H1 (cell line): Measurements from ENCODE around the gene TMEM117. TPM values are rescaled to one million over a fixed set of nuclear protein-coding genes. Genes with fewer than 3 reads are reported as not detected.

Experiments
- CTCF ChIA-PET: fragments of 300-600 bp; sonication (Branson Sonifier 250); formaldehyde crosslinking; loops from one replicate; lab custom pipeline; 2021; ENCODE audit not compliant: partially characterized antibody; lab: Charles Lee
- POLR2A ChIA-PET: fragments of 300-600 bp; sonication (Branson Sonifier 250); formaldehyde crosslinking; loops from one replicate; lab custom pipeline; 2021; ENCODE audit warnings: inconsistent platforms; ENCODE audit not compliant: partially characterized antibody; lab: Charles Lee
- DNase-seq, 2 experiments: peaks; one replicate each; pipeline versions ENCODE4 v3.0.0 to v3.0.0-alpha.2; 2010 to 2022; ENCODE audit warnings: low spot score in 2 of 2, low read depth in 1 of 2, mixed read lengths in 1 of 2
- FAIRE-seq: peaks from 2 replicates; lab custom pipeline; 2011; peaks lifted over from hg19 to GRCh38; lab: Jason Lieb, UNC
- H2AFZ ChIP-seq: 2 replicates; pipeline ENCODE4 v1.8.1; 2012; ENCODE audit warnings: low read length, inconsistent platforms
- H2AK5ac ChIP-seq: 2 replicates; pipeline ENCODE4 v1.6.1; 2013; ENCODE audit warnings: low read depth, low read length
- H2BK120ac ChIP-seq: replicated peaks from 2 replicates; pipeline ENCODE3; 2013; ENCODE audit warnings: low read depth, low read length, inconsistent platforms
- H2BK12ac ChIP-seq: 2 replicates; pipeline ENCODE4 v1.6.1; 2013; ENCODE audit warnings: low read depth, low read length
- H2BK15ac ChIP-seq: 2 replicates; pipeline ENCODE4 v1.6.1; 2013; ENCODE audit warnings: low read length
- H2BK20ac ChIP-seq: 2 replicates; pipeline ENCODE4 v1.6.1; 2013; ENCODE audit warnings: low read length
- H2BK5ac ChIP-seq: 2 replicates; pipeline ENCODE4 v1.6.1; 2013; ENCODE audit warnings: low read depth, low read length
- H3K14ac ChIP-seq: 2 replicates; pipeline ENCODE4 v1.6.1; 2013; ENCODE audit warnings: inconsistent platforms; ENCODE audit not compliant: insufficient read length
- H3K18ac ChIP-seq: 2 replicates; pipeline ENCODE4 v1.6.1; 2013; ENCODE audit warnings: low read length; ENCODE audit errors: extremely low read depth
- H3K23ac ChIP-seq: 2 replicates; pipeline ENCODE4 v1.6.1; 2013; ENCODE audit warnings: inconsistent platforms; ENCODE audit not compliant: insufficient read length
- H3K23me2 ChIP-seq: 2 replicates; pipeline ENCODE4 v1.6.1; 2013; ENCODE audit warnings: low read depth, low read length
- H3K27ac ChIP-seq: 2 replicates; pipeline ENCODE4 v1.6.1; 2011; ENCODE audit warnings: low read depth, low read length, inconsistent platforms
- H3K27me3 ChIP-seq, 4 experiments: replicated peaks in 1 of 4; 1 replicate in 1 of 4; 2 replicates in 3 of 4; pipeline versions ENCODE4 v1.6.1 to v1.8.1; 2011 to 2013; ENCODE audit warnings: low read length in 3 of 4, mild to moderate bottlenecking in 3 of 4, inconsistent platforms in 2 of 4, mixed read lengths in 2 of 4, moderate library complexity in 1 of 4; ENCODE audit not compliant: control insufficient read depth in 3 of 4, insufficient read depth in 3 of 4; ENCODE audit errors: extremely low read depth in 1 of 4
- H3K36me3 ChIP-seq, 4 experiments: 2 replicates each; pipeline versions ENCODE4 v1.6.1 to v1.8.1; 2011 to 2013; ENCODE audit warnings: mild to moderate bottlenecking in 4 of 4, low read length in 3 of 4, moderate library complexity in 2 of 4, control low read depth in 1 of 4, inconsistent platforms in 1 of 4; ENCODE audit not compliant: insufficient read depth in 4 of 4, control insufficient read depth in 2 of 4
- H3K4ac ChIP-seq: replicated peaks from 2 replicates; pipeline ENCODE3; 2013; ENCODE audit warnings: low read length, low read depth, mixed read lengths, inconsistent platforms; ENCODE audit not compliant: insufficient read length
- H3K4me1 ChIP-seq, 4 experiments: replicated peaks in 1 of 4; 1 replicate in 1 of 4; 2 replicates in 3 of 4; pipeline versions ENCODE4 v1.6.1 to v1.8.1; 2011 to 2013; ENCODE audit warnings: low read length in 3 of 4, inconsistent platforms in 2 of 4, mixed read lengths in 1 of 4; ENCODE audit not compliant: insufficient read depth in 4 of 4, control insufficient read depth in 3 of 4
- H3K4me2 ChIP-seq, 2 experiments: 2 replicates each; pipeline versions ENCODE4 v1.6.1 to v1.8.1; 2011 to 2013; ENCODE audit warnings: low read depth in 2 of 2, low read length in 2 of 2, control low read depth in 1 of 2, inconsistent platforms in 1 of 2, mild to moderate bottlenecking in 1 of 2; ENCODE audit not compliant: insufficient read depth in 1 of 2
- H3K4me3 ChIP-seq, 4 experiments: fragments of 200-600, 300-600 bp in 1 of 4; sonication (generic), shearing (Covaris generic), sonication (Bioruptor Twin) in 1 of 4; 2 replicates each; pipeline versions ENCODE4 v1.5.1 to v1.8.1; 2011 to 2016; ENCODE audit warnings: low read length in 4 of 4, low read depth in 3 of 4, control low read depth in 2 of 4, inconsistent platforms in 2 of 4, mild to moderate bottlenecking in 2 of 4, mixed read lengths in 1 of 4, moderate library complexity in 1 of 4; ENCODE audit not compliant: insufficient read depth in 2 of 4; ENCODE audit errors: extremely low read depth in 1 of 4
- H3K56ac ChIP-seq: replicated peaks from 2 replicates; pipeline ENCODE3; 2013; ENCODE audit warnings: low read depth, mild to moderate bottlenecking, mixed read lengths, low read length, inconsistent platforms; ENCODE audit not compliant: insufficient read length
- H3K79me1 ChIP-seq: 2 replicates; pipeline ENCODE4 v1.6.1; 2013; ENCODE audit warnings: low read depth, low read length, control low read depth
- H3K79me2 ChIP-seq, 2 experiments: 2 replicates each; pipeline versions ENCODE4 v1.6.1 to v1.8.1; 2012 to 2013; ENCODE audit warnings: low read length in 2 of 2, mild to moderate bottlenecking in 2 of 2, inconsistent platforms in 1 of 2; ENCODE audit not compliant: insufficient read depth in 2 of 2, control insufficient read depth in 1 of 2
- H3K9ac ChIP-seq, 4 experiments: replicated peaks in 1 of 4; 1 replicate in 1 of 4; 2 replicates in 3 of 4; pipeline versions ENCODE4 v1.6.1 to v1.8.1; 2011 to 2013; ENCODE audit warnings: low read depth in 3 of 4, low read length in 3 of 4, control low read depth in 2 of 4, mild to moderate bottlenecking in 2 of 4, moderate library complexity in 2 of 4, inconsistent platforms in 1 of 4; ENCODE audit errors: extremely low read depth in 1 of 4
- H3K9me3 ChIP-seq, 2 experiments: 2 replicates each; pipeline versions ENCODE4 v1.6.1 to v1.8.1; 2012 to 2013; ENCODE audit warnings: mild to moderate bottlenecking in 2 of 2, moderate library complexity in 2 of 2, control low read depth in 1 of 2, inconsistent platforms in 1 of 2, low read depth in 1 of 2, low read length in 1 of 2, mixed read lengths in 1 of 2; ENCODE audit not compliant: insufficient read depth in 2 of 2
- H4K20me1 ChIP-seq, 2 experiments: replicated peaks in 1 of 2; 2 replicates each; pipeline versions ENCODE3 to v1.8.1; 2011 to 2013; ENCODE audit warnings: inconsistent platforms in 2 of 2, low read length in 2 of 2, mild to moderate bottlenecking in 1 of 2; ENCODE audit not compliant: insufficient read depth in 2 of 2, control insufficient read depth in 1 of 2
- H4K5ac ChIP-seq: 2 replicates; pipeline ENCODE4 v1.6.1; 2013; ENCODE audit warnings: low read length, low read depth, mixed read lengths, inconsistent platforms; ENCODE audit not compliant: insufficient read length
- H4K8ac ChIP-seq: 2 replicates; pipeline ENCODE4 v1.8.0; 2013; ENCODE audit warnings: mild to moderate bottlenecking, moderate library complexity, low read length, inconsistent platforms; ENCODE audit not compliant: insufficient read depth; ENCODE audit errors: extremely low read depth
- H4K91ac ChIP-seq: replicated peaks from 2 replicates; pipeline ENCODE3; 2013; ENCODE audit warnings: low read length, mixed read lengths, inconsistent platforms; ENCODE audit not compliant: insufficient read length
- RFX5 ChIP-seq: IDR thresholded peaks from 2 replicates; pipeline ENCODE4 v1.6.1; 2011; ENCODE audit warnings: low read depth, low read length, improper control_type of control experiment, borderline replicate concordance
- SAP30 ChIP-seq: fragments of 300-600 bp; sonication (generic); IDR thresholded peaks from 2 replicates; pipeline ENCODE4 v1.7.1; 2012; ENCODE audit warnings: low read length, moderate library complexity, mild to moderate bottlenecking, inconsistent platforms; ENCODE audit not compliant: insufficient read depth, insufficient replicate concordance
- TAF7 ChIP-seq: optimal IDR thresholded peaks from 2 replicates; pipeline ENCODE3; 2011; ENCODE audit warnings: low read depth, mild to moderate bottlenecking, inconsistent platforms, low read length, moderate library complexity, borderline replicate concordance
- WGBS, 2 experiments: shearing (Covaris generic) in 1 of 2; methylation state at CpG; one replicate each; pipeline versions ENCODE4 v1.1.6 to v1.1.7; 2013 to 2015; ENCODE audit warnings: low lambda C conversion rate in 2 of 2, mixed read lengths in 2 of 2, inconsistent platforms in 1 of 2, low coverage in 1 of 2, missing lambda C conversion rate in 1 of 2; ENCODE audit not compliant: insufficient replicate concordance in 2 of 2, insufficient coverage in 1 of 2, insufficient read length in 1 of 2; ENCODE audit errors: extremely low coverage in 1 of 2, missing lambda C conversion rate in 1 of 2; 5-methylcytosine and 5-hydroxymethylcytosine counted together
- polyA plus RNA-seq, 7 experiments: library from polyadenylated mRNA; depleted of rRNA in 3 of 7; stranded (reverse) in 5 of 7; unstranded in 2 of 7; fragments of >200 nt in 5 of 7; fragments of 200-250 nt in 2 of 7; gene quantifications; 1 replicate in 5 of 7; 2 replicates in 1 of 7; 4 replicates in 1 of 7; pipeline versions ENCODE4 v1.2.1 to v1.2.3, GENCODE V29; 2011 to 2013; ENCODE audit warnings: missing spikeins in 2 of 7, mixed read lengths in 2 of 7
- total RNA-seq: library from RNA; stranded (reverse); fragmentation: NEBNext Ultra II Directional; extraction: Animal tissue kit (Norgen Biotek cat#: 25700); gene quantifications from 2 replicates; pipeline ENCODE4 v1.2.1, GENCODE V29; 2021

Gene TMEM117
- total and polyA plus RNA-seq, 2 of the 8 experiments (the other 6 are each of a cell fraction or from before 2014, with no cell fraction given), result 0.80 to 1.4 TPM

DNA sequence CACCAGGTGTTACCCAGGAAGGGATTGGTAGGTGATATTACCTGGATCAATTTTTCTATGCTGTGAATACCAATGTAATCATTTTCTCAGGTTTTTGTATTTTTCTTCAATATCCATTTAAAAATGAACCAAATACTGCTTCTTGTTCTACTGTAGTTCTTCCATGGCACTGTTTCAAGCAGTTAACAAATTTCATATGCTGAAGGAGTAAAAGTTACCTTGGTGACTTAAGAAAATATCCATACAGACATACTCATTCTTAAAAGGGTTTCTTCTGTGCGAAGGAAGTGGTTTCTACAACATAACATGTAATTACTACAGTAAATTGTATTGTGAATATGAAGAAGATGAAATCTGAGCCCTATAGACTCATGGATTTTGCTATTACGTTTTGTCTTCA, 222.5 kb downstream of the TMEM117 start:
- H2BK12ac ChIP-seq, result no peak overlapping the region
- no peak overlapping the region for H4K8ac ChIP-seq
- H3K36me3 ChIP-seq, result no peaks in the 10 kb centered on the region
- H3K9me3 ChIP-seq, result no peaks in the 10 kb centered on the region
- no peak overlapping the region for H3K4me2 ChIP-seq
- H3K27ac ChIP-seq, result no peak overlapping the region
- no peak overlapping the region for H3K56ac ChIP-seq
- H3K14ac ChIP-seq, result no peak overlapping the region
- H4K20me1 ChIP-seq, result no peaks in the 10 kb centered on the region
- H4K91ac ChIP-seq, result no peak overlapping the region
- FAIRE-seq, result no peak
- no peak for DNase-seq
- CTCF ChIA-PET, result no interaction called here
- no peak overlapping the region for H3K9ac ChIP-seq
- no peak overlapping the region for H3K4ac ChIP-seq
- no peaks in the 10 kb centered on the region for H3K79me1 ChIP-seq
- H3K23me2 ChIP-seq, result no peaks in the 10 kb centered on the region
- 84% methylated on average over 2 of the region's 2 CpGs; no CpG with 5 or more reads in 1 of the 2 experiments for WGBS, 2 experiments
- no peak overlapping the region for H2BK120ac ChIP-seq
- H2AFZ ChIP-seq, result no peak overlapping the region
- no peaks in the 10 kb centered on the region for H3K4me1 ChIP-seq
- H3K23ac ChIP-seq, result no peak overlapping the region
- no peak overlapping the region for H3K4me3 ChIP-seq
- POLR2A ChIA-PET, result no interaction called here
- TF ChIP-seq TAF7 (no peak), SAP30 (no peak), RFX5 (no peak)
- H3K27me3 ChIP-seq, result no peaks in the 10 kb centered on the region
- H2BK20ac ChIP-seq, result no peak overlapping the region
- no peak overlapping the region for H4K5ac ChIP-seq
- no peak overlapping the region for H2BK5ac ChIP-seq
- H3K79me2 ChIP-seq, result no peaks in the 10 kb centered on the region
- no peak overlapping the region for H2BK15ac ChIP-seq
- H2AK5ac ChIP-seq, result no peak overlapping the region
- H3K18ac ChIP-seq, result no peak overlapping the region
